ENCODE measurements around the gene ABCA6. TPM values are rescaled to one million over a fixed set of nuclear protein-coding genes. Genes with fewer than 3 reads are reported as not detected.

ABCA6 gene
- total and polyA plus RNA-seq, 2 of the 13 experiments (the other 11 are each of a cell fraction or from before 2014, with no cell fraction given), result 0.05 to 0.11 TPM

DNA sequence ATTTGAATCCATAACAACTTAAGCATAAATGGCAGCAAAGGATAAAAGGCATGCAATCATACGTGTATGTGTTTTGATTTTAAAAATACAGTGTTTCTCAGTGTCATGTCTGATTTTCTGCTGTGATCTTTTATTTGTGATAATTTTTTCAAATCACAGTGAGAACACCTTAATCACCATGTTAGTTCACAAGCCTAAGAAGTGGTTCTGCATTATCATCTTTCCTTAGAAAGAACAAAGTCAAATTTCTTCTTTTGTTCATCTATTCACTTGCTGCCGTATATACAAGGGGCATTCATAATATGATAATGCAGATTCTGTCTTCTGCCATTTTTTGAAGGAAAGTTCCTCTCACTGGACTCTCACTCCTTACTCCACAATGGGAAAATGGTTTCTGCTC, 47.7 kb downstream of the ABCA6 start (continued):
- TF ChIP-seq ZNF430 (CRISPR knock-in tag; IDR thresholded peaks at IDR 0.05) (no peak), PRPF4 (IDR thresholded peaks at IDR 0.05; ENCODE audit: low read depth, low read length, poor library complexity, severe bottlenecking) (no peak)

GRCh38 chr17:69093279-69093789, 48.4 kb downstream of the ABCA6 start:
- H3K4me1 ChIP-seq (ENCODE audit: insufficient read depth, low read length), result peaks cover 19% of the 10 kb centered on the region
- ChIA-PET POLR2A (no interaction called here), CTCF (ENCODE audit: low intra/inter-chr PET ratio, low total read pairs) (no interaction called here)
- in situ Hi-C loops (cut with HindIII; ENCODE audit: extremely low pct_ligation_motif_present, low pct_unique_long_range_greater_than_20kb) (no loop called here), intact Hi-C loops (cut with micrococcal nuclease; ENCODE audit: unreplicated experiment) (no loop called here)
- H3K9me3 ChIP-seq (ENCODE audit: low read length), result no peaks in the 10 kb centered on the region
- 91% methylated on average over 8 of the region's 8 CpGs for WGBS (ENCODE audit: low lambda C conversion rate)
- H3K4me3 ChIP-seq (replicated peaks in 1 of 3; ENCODE audit: insufficient read depth in 1 of 3, low read depth in 2 of 3, low read length in 3 of 3), result no peak overlapping the region
- no peaks in the 10 kb centered on the region for H3K36me3 ChIP-seq (replicated peaks in 1 of 2; ENCODE audit: control insufficient read depth in 1 of 2, insufficient read depth in 2 of 2, low read length in 2 of 2)
- ATAC-seq, result no peak
- no peak overlapping the region for H3K27ac ChIP-seq (ENCODE audit: extremely low read length, insufficient read depth, low read length)
- FAIRE-seq, result no peak
- no peaks in the 10 kb centered on the region for H3K79me2 ChIP-seq (ENCODE audit: insufficient read depth, low read length)
- H2AFZ ChIP-seq (ENCODE audit: low read length), result no peak overlapping the region
- BruUV-seq (replicated peaks), result no TSS peak
- H3K9ac ChIP-seq (ENCODE audit: insufficient read depth, low read depth, low read length), result no peak overlapping the region
- H3K4me2 ChIP-seq (ENCODE audit: low read depth, low read length), result no peak overlapping the region
- no peaks in the 10 kb centered on the region for H3K27me3 ChIP-seq (ENCODE audit: control insufficient read depth in 1 of 2, insufficient read depth in 2 of 2, low read length in 2 of 2)
- no peak for DNase-seq (ENCODE audit: low spot score)
- no peaks in the 10 kb centered on the region for H4K20me1 ChIP-seq (ENCODE audit: insufficient read depth, low read length)
- TF ChIP-seq RBM22 (optimal IDR thresholded peaks at IDR 0.05; ENCODE audit: low read length) (no peak), ZNF143 (CRISPR knock-in tag; IDR thresholded peaks at IDR 0.05) (no peak), EZH2 (conservative IDR thresholded peaks at IDR 0.05; ENCODE audit: low read depth, low read length) (no peak), SRSF9 (IDR thresholded peaks at IDR 0.05; ENCODE audit: borderline replicate concordance, insufficient read depth, low read depth, low read length, poor library complexity, severe bottlenecking) (no peak), ZNF589 (CRISPR knock-in tag; conservative IDR thresholded peaks at IDR 0.05) (no peak), ZBED4 (CRISPR knock-in tag; IDR thresholded peaks at IDR 0.05; ENCODE audit: borderline replicate concordance) (no peak), KDM1A (CRISPR knock-in tag; IDR thresholded peaks at IDR 0.05) (no peak), ZNF777 (CRISPR knock-in tag; IDR thresholded peaks at IDR 0.05) (no peak), ZNF24 (IDR thresholded peaks at IDR 0.05) (no peak), ELF1 (CRISPR knock-in tag; IDR thresholded peaks at IDR 0.05) (no peak), FOSL2 (CRISPR knock-in tag; IDR thresholded peaks at IDR 0.05) (no peak), NR1H2 (CRISPR knock-in tag; IDR thresholded peaks at IDR 0.05; ENCODE audit: borderline replicate concordance, low read depth) (no peak)
- TF ChIP-seq, protein P1, sequence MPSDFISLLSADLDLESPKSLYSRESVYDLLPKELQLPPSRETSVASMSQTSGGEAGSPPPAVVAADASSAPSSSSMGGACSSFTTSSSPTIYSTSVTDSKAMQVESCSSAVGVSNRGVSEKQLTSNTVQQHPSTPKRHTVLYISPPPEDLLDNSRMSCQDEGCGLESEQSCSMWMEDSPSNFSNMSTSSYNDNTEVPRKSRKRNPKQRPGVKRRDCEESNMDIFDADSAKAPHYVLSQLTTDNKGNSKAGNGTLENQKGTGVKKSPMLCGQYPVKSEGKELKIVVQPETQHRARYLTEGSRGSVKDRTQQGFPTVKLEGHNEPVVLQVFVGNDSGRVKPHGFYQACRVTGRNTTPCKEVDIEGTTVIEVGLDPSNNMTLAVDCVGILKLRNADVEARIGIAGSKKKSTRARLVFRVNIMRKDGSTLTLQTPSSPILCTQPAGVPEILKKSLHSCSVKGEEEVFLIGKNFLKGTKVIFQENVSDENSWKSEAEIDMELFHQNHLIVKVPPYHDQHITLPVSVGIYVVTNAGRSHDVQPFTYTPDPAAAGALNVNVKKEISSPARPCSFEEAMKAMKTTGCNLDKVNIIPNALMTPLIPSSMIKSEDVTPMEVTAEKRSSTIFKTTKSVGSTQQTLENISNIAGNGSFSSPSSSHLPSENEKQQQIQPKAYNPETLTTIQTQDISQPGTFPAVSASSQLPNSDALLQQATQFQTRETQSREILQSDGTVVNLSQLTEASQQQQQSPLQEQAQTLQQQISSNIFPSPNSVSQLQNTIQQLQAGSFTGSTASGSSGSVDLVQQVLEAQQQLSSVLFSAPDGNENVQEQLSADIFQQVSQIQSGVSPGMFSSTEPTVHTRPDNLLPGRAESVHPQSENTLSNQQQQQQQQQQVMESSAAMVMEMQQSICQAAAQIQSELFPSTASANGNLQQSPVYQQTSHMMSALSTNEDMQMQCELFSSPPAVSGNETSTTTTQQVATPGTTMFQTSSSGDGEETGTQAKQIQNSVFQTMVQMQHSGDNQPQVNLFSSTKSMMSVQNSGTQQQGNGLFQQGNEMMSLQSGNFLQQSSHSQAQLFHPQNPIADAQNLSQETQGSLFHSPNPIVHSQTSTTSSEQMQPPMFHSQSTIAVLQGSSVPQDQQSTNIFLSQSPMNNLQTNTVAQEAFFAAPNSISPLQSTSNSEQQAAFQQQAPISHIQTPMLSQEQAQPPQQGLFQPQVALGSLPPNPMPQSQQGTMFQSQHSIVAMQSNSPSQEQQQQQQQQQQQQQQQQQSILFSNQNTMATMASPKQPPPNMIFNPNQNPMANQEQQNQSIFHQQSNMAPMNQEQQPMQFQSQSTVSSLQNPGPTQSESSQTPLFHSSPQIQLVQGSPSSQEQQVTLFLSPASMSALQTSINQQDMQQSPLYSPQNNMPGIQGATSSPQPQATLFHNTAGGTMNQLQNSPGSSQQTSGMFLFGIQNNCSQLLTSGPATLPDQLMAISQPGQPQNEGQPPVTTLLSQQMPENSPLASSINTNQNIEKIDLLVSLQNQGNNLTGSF (CRISPR knock-in tag; IDR thresholded peaks at IDR 0.05), result no peak

Data from HepG2 (cell line).